NCI-H524 (cell line): Measurements from ENCODE around the gene NXF1.
"Not testable (repeated sequence)": the region's sequence is repeated elsewhere in the genome, so short reads cannot be mapped to it uniquely, and the experiment has no call there.

ENCODE experiments used
- DNase-seq, 2 experiments: peaks; one replicate each; lab custom pipeline; 2025; lab: John Stamatoyannopoulos, UW

NXF1 gene

GRCh38 chr11:62787005-62787759 lies 18.1 kb downstream of the NXF1 start, which contains the start of gene TMEM179B:
TMEM179B (plus strand) TSS chr11:62787402; CDS start chr11:62787432, 30 bp downstream.
- DNase-seq: peak; percentile 91 to 96

GRCh38 chr11:62786318-62787004 lies 18.8 kb downstream of the NXF1 start:
- peak; percentile 45 to 82 for DNase-seq

- DNase-seq: no peak
Observed at GRCh38 chr11:62782753-62783152, 22.5 kb downstream of the NXF1 start.

GRCh38 chr11:62778441-62778840 lies 26.8 kb downstream of the NXF1 start:
- no peak for DNase-seq

GRCh38 chr11:62777389-62777788 lies 27.9 kb downstream of the NXF1 start:
- DNase-seq: no peak

- no peak for DNase-seq
Observed at GRCh38 chr11:62775646-62776045, 29.6 kb downstream of the NXF1 start.

GRCh38 chr11:62774407-62774806 lies 30.8 kb downstream of the NXF1 start:
- DNase-seq: no peak

- DNase-seq: peak; percentile 95 to 98
Observed at GRCh38 chr11:62771144-62772021, 33.9 kb downstream of the NXF1 start, which contains the start of gene TAF6L. TAF6L (plus strand) TSS chr11:62771396; CDS start chr11:62775784, 4,388 bp downstream.

- peak in 1 of 2 experiments; percentile 49 for DNase-seq
Observed at GRCh38 chr11:62770778-62771143, 34.5 kb downstream of the NXF1 start.

GRCh38 chr11:62760867-62761227 lies 44.4 kb downstream of the NXF1 start:
- not testable (repeated sequence) for DNase-seq

GRCh38 chr11:62757846-62758788 lies 47.1 kb downstream of the NXF1 start:
- no peak for DNase-seq

GRCh38 chr11:62755086-62755615 lies 50.1 kb downstream of the NXF1 start:
- DNase-seq: no peak

GRCh38 chr11:62753736-62754603 lies 51.3 kb downstream of the NXF1 start, which contains the start of gene ZBTB3:
ZBTB3 (minus strand) TSS chr11:62754160; CDS start chr11:62753664, 496 bp downstream.
- peak; percentile 98 to 99 for DNase-seq

GRCh38 chr11:62752994-62753735 lies 52.1 kb downstream of the NXF1 start:
- no peak for DNase-seq

GRCh38 chr11:62752177-62752785 lies 53.0 kb downstream of the NXF1 start:
- no peak for DNase-seq

GRCh38 chr11:62749931-62750330 lies 55.3 kb downstream of the NXF1 start:
- not testable (repeated sequence) for DNase-seq

GRCh38 chr11:62747475-62748160 lies 57.6 kb downstream of the NXF1 start:
- DNase-seq: no peak
